ENCODE measurements around the gene MATK. TPM values are rescaled to one million over a fixed set of nuclear protein-coding genes. Genes with fewer than 3 reads are reported as not detected.

MATK gene
- polyA plus RNA-seq, 1 donor from 2014 or later = 2.6 TPM

- no peaks in the 10 kb centered on the region for H4K20me1 ChIP-seq (ENCODE audit: insufficient read depth)
- no peaks in the 10 kb centered on the region for H3K36me3 ChIP-seq (ENCODE audit: insufficient read depth, low read length)
- TF ChIP-seq SMC3 (conservative IDR thresholded peaks at IDR 0.05; ENCODE audit: poor library complexity) = no peak
- TF ChIP-seq RAD21 (conservative IDR thresholded peaks at IDR 0.05) = no peak
- no peak for TF ChIP-seq CTCF (IDR thresholded peaks at IDR 0.05; ENCODE audit: poor library complexity, severe bottlenecking)
- TF ChIP-seq POLR2AphosphoS5 (IDR thresholded peaks at IDR 0.05) = no peak
- TF ChIP-seq, protein P1, sequence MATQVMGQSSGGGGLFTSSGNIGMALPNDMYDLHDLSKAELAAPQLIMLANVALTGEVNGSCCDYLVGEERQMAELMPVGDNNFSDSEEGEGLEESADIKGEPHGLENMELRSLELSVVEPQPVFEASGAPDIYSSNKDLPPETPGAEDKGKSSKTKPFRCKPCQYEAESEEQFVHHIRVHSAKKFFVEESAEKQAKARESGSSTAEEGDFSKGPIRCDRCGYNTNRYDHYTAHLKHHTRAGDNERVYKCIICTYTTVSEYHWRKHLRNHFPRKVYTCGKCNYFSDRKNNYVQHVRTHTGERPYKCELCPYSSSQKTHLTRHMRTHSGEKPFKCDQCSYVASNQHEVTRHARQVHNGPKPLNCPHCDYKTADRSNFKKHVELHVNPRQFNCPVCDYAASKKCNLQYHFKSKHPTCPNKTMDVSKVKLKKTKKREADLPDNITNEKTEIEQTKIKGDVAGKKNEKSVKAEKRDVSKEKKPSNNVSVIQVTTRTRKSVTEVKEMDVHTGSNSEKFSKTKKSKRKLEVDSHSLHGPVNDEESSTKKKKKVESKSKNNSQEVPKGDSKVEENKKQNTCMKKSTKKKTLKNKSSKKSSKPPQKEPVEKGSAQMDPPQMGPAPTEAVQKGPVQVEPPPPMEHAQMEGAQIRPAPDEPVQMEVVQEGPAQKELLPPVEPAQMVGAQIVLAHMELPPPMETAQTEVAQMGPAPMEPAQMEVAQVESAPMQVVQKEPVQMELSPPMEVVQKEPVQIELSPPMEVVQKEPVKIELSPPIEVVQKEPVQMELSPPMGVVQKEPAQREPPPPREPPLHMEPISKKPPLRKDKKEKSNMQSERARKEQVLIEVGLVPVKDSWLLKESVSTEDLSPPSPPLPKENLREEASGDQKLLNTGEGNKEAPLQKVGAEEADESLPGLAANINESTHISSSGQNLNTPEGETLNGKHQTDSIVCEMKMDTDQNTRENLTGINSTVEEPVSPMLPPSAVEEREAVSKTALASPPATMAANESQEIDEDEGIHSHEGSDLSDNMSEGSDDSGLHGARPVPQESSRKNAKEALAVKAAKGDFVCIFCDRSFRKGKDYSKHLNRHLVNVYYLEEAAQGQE (IDR thresholded peaks at IDR 0.05; ENCODE audit: borderline replicate concordance) = no peak
- no peak for TF ChIP-seq MXI1 (conservative IDR thresholded peaks at IDR 0.05; ENCODE audit: poor library complexity, severe bottlenecking)
- no peak for TF ChIP-seq EZH2 (IDR thresholded peaks at IDR 0.05; ENCODE audit: borderline replicate concordance, insufficient read depth, low read length, poor library complexity, severe bottlenecking)
- TF ChIP-seq EP300 (conservative IDR thresholded peaks at IDR 0.05; ENCODE audit: poor library complexity, severe bottlenecking) = no peak
- no peak for TF ChIP-seq TAF1 (IDR thresholded peaks at IDR 0.05; ENCODE audit: low read depth)
- H3K79me2 ChIP-seq (replicated peaks; ENCODE audit: insufficient read depth, low read length) = no peaks in the 10 kb centered on the region
- H3K27me3 ChIP-seq (ENCODE audit: insufficient read depth, low read depth, low read length) = no peaks in the 10 kb centered on the region
- no peaks in the 10 kb centered on the region for H3K9me2 ChIP-seq (ENCODE audit: insufficient read depth, low read length)
- H3F3A ChIP-seq (ENCODE audit: insufficient read depth, low read length, poor library complexity, severe bottlenecking) = no peaks in the 10 kb centered on the region
- H3K4me3 ChIP-seq (ENCODE audit: low read length) = no peak overlapping the region
- H3K9me3 ChIP-seq (ENCODE audit: low read length) = no peaks in the 10 kb centered on the region
- no peak overlapping the region for H3K4me2 ChIP-seq (ENCODE audit: low read length)
- H3K9ac ChIP-seq (ENCODE audit: low read length) = no peak overlapping the region
- no peak overlapping the region for H2AFZ ChIP-seq (ENCODE audit: low read depth, low read length)
- H3K27ac ChIP-seq (ENCODE audit: low read length) = no peak overlapping the region
These were observed 42.7 kb downstream of the MATK start for GRCh38 chr19:3743486-3743885.

DNA sequence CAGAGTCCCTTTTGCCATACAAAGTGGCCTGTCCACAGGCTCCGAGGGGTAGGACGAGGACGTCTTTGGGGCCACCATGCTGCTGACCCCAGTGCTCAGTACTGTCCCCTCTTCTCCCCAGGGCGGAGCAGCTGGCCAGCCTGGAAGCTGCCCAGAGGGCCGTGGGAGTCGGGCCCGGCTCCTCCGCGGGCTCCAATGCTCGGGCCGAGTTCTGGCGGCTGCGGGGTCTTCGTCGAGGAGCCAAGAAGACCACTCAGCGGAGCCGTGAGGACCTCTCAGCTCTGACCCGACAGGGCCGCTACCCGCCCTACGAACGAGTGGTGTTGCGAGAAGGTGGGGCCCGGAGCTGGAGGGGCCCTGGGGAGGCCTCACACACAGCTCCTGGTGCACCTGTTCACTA lies 45.8 kb downstream of the MATK start:
- Histone ChIP-seq H3K9ac (ENCODE audit: low read length) (no peak overlapping the region), H2AFZ (ENCODE audit: low read depth, low read length) (no peak overlapping the region), H3K4me3 (ENCODE audit: low read length) (no peak overlapping the region), H3K9me3 (ENCODE audit: low read length) (no peaks in the 10 kb centered on the region), H4K20me1 (ENCODE audit: insufficient read depth) (no peaks in the 10 kb centered on the region), H3K4me2 (ENCODE audit: low read length) (no peak overlapping the region), H3F3A (ENCODE audit: insufficient read depth, low read length, poor library complexity, severe bottlenecking) (no peaks in the 10 kb centered on the region), H3K79me2 (replicated peaks; ENCODE audit: insufficient read depth, low read length) (no peaks in the 10 kb centered on the region), H3K9me2 (ENCODE audit: insufficient read depth, low read length) (no peaks in the 10 kb centered on the region), H3K27me3 (ENCODE audit: insufficient read depth, low read depth, low read length) (no peaks in the 10 kb centered on the region), H3K36me3 (ENCODE audit: insufficient read depth, low read length) (no peaks in the 10 kb centered on the region), H3K27ac (ENCODE audit: low read length) (no peak overlapping the region)
- TF ChIP-seq EP300 (conservative IDR thresholded peaks at IDR 0.05; ENCODE audit: poor library complexity, severe bottlenecking) (no peak), SMC3 (conservative IDR thresholded peaks at IDR 0.05; ENCODE audit: poor library complexity) (no peak), EZH2 (IDR thresholded peaks at IDR 0.05; ENCODE audit: borderline replicate concordance, insufficient read depth, low read length, poor library complexity, severe bottlenecking) (no peak), TAF1 (IDR thresholded peaks at IDR 0.05; ENCODE audit: low read depth) (no peak), POLR2AphosphoS5 (IDR thresholded peaks at IDR 0.05) (no peak), CTCF (IDR thresholded peaks at IDR 0.05; ENCODE audit: poor library complexity, severe bottlenecking) (no peak), MXI1 (conservative IDR thresholded peaks at IDR 0.05; ENCODE audit: poor library complexity, severe bottlenecking) (no peak), RAD21 (conservative IDR thresholded peaks at IDR 0.05) (no peak)
- TF ChIP-seq, protein P1 (IDR thresholded peaks at IDR 0.05; ENCODE audit: borderline replicate concordance) = no peak

All from neural cell (in vitro differentiated cells).